ACC112 (cell line): ENCODE results near the gene RXRA.

ENCODE experiments used
- H2AFZ ChIP-seq: fragments of 200-600 bp; sonication (generic); one replicate; pipeline ENCODE4 v1.6.0; 2017; ENCODE audit warnings: antibody characterized with exemption, low read length; ENCODE audit not compliant: unreplicated experiment
- H3K27ac ChIP-seq: fragments of 200-600 bp; sonication (generic); 2 replicates; pipeline ENCODE4 v1.5.1; 2014; ENCODE audit warnings: low read depth, mild to moderate bottlenecking, antibody characterized with exemption, low read length, moderate library complexity
- H3K27me3 ChIP-seq: fragments of 200-600 bp; sonication (generic); 2 replicates; pipeline ENCODE4 v1.6.1; 2014; ENCODE audit warnings: mild to moderate bottlenecking, antibody characterized with exemption, low read length, moderate library complexity, mixed read lengths; ENCODE audit not compliant: insufficient read depth
- H3K36me3 ChIP-seq: fragments of 200-600 bp; sonication (generic); 2 replicates; pipeline ENCODE4 v1.6.1; 2016; ENCODE audit warnings: mild to moderate bottlenecking, antibody characterized with exemption, low read length, moderate library complexity, mixed read lengths; ENCODE audit not compliant: insufficient read depth
- H3K4me1 ChIP-seq: fragments of 200-600 bp; sonication (generic); one replicate; pipeline ENCODE4 v1.6.1; 2016; ENCODE audit warnings: low read length, mixed read lengths; ENCODE audit not compliant: insufficient read depth, unreplicated experiment, control insufficient read depth
- H3K4me3 ChIP-seq: fragments of 200-600 bp; sonication (generic); 2 replicates; pipeline ENCODE4 v1.5.1; 2014; ENCODE audit warnings: mild to moderate bottlenecking, low read depth, low read length
- H3K79me2 ChIP-seq: fragments of 200-600 bp; sonication (generic); one replicate; pipeline ENCODE4 v1.6.0; 2016; ENCODE audit warnings: low read length; ENCODE audit not compliant: control insufficient read depth, unreplicated experiment, insufficient read depth

The RXRA gene

DNA sequence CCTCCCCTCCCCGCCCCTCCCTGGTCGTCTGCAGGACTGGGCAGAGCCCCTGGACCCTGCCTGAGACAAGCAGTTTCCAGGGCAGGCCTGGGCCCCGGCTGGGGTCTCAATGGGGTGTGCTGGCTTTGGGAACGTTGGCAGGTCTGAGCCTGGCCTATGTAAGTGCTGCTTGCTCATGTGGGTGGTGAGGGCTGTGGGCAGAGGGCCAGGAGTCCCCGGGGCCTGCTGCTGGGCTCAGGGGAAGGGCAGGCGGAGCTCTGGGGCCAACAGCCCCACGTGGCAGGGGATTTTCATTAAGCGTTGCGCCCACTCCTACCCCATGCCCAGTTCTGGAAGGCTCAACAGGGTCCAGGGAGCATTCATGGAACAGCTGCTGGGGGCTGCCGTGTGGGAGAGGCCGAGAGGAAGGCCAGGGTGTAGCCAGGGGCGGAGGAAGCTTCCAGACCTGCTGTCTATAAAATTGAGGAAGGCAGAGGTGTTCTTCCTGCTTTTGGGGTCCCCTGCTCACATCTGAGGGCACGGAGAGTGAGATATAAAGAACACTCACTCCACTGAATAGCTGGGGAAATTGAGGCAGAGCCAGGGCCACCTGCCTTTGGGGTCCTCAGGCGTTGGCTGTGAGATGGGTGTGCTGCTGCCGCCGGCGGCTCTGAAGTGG is 32.5 kb downstream of the RXRA start:
- H3K4me1 ChIP-seq: peaks cover 12% of the 10 kb centered on the region
- peaks cover 36% of the 10 kb centered on the region for H3K79me2 ChIP-seq

DNA sequence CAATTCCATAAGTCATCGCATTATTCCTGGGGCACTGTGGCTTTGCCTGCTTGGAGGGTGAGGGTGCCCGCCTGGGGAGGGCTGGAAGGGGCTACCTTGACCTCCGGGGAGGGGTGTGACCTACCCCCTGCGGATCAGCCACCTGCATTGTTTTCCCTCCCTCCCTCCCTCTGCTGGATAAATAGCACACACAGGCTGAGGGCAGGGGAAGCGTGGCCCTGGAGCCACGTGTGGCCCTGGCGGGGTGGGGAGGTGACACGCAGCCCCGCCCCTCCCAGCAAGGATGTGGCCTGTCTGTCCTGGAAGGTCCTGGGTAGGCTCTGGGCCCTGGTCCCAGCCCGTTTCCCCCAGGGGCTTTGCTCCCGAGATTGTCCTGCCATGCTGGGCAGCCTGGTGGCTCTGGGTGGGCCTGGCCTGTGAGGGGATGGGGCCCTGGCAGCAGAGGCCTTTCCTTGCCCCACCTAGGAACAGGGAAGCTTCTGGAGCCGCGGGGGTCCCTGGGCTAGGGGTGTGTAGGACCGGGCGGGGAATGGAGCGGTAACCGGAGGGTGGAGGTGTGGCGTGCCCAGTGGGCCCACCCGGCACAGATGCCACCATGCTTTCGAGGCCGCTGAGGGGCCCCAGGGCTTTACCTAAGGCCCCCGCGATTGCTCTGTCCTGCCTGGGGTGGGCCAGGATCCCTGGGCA is 33.4 kb downstream of the RXRA start:
- Histone ChIP-seq H3K79me2 (peaks cover 35% of the 10 kb centered on the region), H3K4me3 (no peak overlapping the region), H3K27ac (no peak overlapping the region), H3K36me3 (no peaks in the 10 kb centered on the region), H2AFZ (no peak overlapping the region), H3K4me1 (peaks cover 12% of the 10 kb centered on the region), H3K27me3 (no peaks in the 10 kb centered on the region)

More for the DNA sequence above, 32.5 kb downstream of the RXRA start:
- no peaks in the 10 kb centered on the region for H3K36me3 ChIP-seq
- no peak overlapping the region for H2AFZ ChIP-seq
- H3K4me3 ChIP-seq: no peak overlapping the region
- H3K27me3 ChIP-seq: no peaks in the 10 kb centered on the region
- no peak overlapping the region for H3K27ac ChIP-seq

DNA sequence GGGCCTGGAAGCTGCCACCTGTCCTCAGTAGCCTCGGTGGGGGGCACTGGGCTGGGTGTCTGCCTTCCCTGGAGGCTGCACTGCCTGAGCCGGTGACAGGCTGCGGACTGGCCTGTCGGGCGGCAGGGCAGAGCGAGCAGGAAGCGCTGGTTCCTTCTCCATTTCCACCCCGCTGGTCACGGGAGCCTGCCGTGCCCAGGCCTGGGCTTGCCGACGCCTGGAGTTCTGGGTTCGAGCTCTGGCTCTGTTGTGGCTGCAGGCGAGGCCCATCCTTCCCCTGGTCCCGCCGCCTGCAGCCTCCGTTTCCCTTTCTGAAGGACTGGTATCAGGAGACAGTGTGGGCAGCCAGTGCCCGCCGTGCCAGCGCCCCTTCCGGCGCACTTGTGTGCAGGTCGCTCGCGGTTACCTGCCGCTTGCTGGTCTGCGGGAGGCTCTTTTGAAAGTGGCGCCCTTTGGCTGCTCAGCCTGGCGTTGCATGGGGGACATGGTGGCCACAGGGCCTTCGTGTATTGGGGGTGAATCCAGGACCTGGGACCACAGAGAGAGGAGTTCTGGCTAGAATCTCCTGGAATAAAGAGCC is 34.0 kb downstream of the RXRA start:
- Histone ChIP-seq H3K27ac (no peak overlapping the region), H3K4me3 (no peak overlapping the region), H3K4me1 (peaks cover 12% of the 10 kb centered on the region), H3K27me3 (no peaks in the 10 kb centered on the region), H2AFZ (no peak overlapping the region), H3K79me2 (peaks cover 33% of the 10 kb centered on the region), H3K36me3 (no peaks in the 10 kb centered on the region)

DNA sequence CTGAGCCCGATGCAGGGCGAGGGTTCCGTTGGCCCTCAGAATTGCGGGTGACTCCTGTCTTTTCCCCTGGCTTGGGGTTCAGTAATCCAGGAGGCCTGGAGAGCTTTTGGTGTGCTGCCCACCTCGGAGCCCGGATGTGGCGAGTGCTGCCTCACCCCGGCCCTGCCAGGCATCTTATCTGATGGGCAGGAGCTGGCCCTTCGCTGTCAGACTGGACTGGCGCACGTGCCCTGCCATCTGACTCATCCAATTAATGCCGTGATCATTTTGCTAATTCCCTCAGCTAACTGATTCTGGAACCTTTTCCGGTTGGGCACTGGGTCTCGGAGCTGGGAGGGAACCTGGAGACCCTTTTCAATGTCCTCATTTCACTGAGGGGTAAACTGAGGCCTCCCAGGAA is 34.6 kb downstream of the RXRA start:
- Histone ChIP-seq H3K36me3 (no peaks in the 10 kb centered on the region), H3K4me3 (no peak overlapping the region), H3K79me2 (peaks cover 33% of the 10 kb centered on the region), H3K27ac (no peak overlapping the region), H3K4me1 (peaks cover 17% of the 10 kb centered on the region), H2AFZ (no peak overlapping the region), H3K27me3 (no peaks in the 10 kb centered on the region)

DNA sequence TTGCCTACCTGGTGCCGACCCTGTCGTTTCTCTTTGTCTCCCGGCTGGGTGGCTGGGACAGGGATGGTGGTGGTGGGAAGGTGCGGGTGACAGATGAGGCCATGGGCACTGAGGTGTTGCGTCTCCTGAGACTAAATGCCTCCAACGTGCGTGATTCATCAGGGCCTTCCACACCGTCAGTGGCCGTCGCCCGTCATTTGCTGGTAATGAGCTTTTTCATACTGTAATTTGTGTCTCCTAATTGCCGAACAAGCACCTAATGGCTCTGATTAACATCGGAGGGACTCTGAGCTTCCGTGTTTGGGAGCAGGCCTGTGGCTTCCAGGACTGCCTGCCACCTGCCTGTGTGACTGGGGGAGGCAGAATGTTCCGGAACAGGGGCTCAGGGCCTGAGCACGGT is 35.2 kb downstream of the RXRA start:
- Histone ChIP-seq H3K27me3 (no peaks in the 10 kb centered on the region), H3K4me1 (peaks cover 22% of the 10 kb centered on the region), H3K79me2 (peaks cover 33% of the 10 kb centered on the region), H3K36me3 (no peaks in the 10 kb centered on the region), H2AFZ (no peak overlapping the region), H3K4me3 (no peak overlapping the region), H3K27ac (no peak overlapping the region)

DNA sequence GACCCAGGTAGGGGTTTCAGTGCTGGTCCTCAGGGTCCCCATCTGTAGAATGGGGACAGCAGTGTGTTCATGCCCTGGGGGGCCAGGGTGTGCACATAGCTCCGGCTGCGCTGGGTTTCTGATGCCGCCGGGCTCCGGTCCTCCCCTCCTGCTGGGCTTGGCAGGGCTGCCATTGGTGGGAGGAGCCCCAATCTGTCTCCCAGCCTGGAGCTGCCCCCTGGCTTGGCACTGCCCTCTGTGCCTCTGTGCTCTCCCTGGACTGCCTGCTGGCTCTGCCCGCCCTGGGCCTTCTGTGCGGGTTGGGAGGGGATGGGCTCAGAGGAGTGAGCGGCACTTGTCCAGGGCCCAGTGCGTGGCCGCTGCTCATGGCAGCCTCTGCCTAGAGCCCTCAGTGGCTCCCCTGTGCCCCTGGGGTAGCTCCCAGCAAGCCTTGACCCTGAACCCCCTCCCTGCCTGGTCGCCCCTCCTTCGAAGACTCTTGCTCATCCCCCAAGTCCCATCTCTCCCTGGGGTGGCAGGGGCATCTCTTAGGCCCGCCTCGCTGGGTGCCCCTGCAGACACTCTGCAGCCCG is 35.7 kb downstream of the RXRA start:
- H3K27me3 ChIP-seq: no peaks in the 10 kb centered on the region
- H3K27ac ChIP-seq: no peak overlapping the region
- H3K4me3 ChIP-seq: no peak overlapping the region
- peaks cover 29% of the 10 kb centered on the region for H3K79me2 ChIP-seq
- H3K4me1 ChIP-seq: peaks cover 27% of the 10 kb centered on the region
- H2AFZ ChIP-seq: no peak overlapping the region
- no peaks in the 10 kb centered on the region for H3K36me3 ChIP-seq

DNA sequence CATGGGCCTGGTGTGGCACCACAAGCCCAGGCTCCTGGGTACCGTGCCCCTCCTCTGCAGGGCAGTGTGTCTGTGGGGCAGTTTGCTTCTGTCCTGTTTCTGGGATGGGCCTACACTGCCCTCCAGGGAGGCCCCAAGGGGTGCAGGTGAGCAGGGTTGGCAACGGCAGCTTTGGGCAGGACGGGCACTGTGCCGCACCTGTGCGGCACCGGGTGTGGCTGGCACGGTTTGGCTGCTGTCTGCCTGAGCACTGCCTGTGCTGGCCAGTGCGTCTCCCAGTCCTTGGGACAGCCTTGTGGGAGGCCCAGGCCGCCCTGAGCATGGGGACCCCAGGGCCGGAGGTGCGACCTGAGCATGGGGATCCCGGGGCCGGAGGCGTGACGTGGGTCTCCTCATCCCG is 37.2 kb downstream of the RXRA start:
- no peak overlapping the region for H3K27ac ChIP-seq
- H3K27me3 ChIP-seq: no peaks in the 10 kb centered on the region
- H3K4me1 ChIP-seq: peaks cover 33% of the 10 kb centered on the region
- H2AFZ ChIP-seq: no peak overlapping the region
- peaks cover 37% of the 10 kb centered on the region for H3K79me2 ChIP-seq
- no peaks in the 10 kb centered on the region for H3K36me3 ChIP-seq
- no peak overlapping the region for H3K4me3 ChIP-seq

DNA sequence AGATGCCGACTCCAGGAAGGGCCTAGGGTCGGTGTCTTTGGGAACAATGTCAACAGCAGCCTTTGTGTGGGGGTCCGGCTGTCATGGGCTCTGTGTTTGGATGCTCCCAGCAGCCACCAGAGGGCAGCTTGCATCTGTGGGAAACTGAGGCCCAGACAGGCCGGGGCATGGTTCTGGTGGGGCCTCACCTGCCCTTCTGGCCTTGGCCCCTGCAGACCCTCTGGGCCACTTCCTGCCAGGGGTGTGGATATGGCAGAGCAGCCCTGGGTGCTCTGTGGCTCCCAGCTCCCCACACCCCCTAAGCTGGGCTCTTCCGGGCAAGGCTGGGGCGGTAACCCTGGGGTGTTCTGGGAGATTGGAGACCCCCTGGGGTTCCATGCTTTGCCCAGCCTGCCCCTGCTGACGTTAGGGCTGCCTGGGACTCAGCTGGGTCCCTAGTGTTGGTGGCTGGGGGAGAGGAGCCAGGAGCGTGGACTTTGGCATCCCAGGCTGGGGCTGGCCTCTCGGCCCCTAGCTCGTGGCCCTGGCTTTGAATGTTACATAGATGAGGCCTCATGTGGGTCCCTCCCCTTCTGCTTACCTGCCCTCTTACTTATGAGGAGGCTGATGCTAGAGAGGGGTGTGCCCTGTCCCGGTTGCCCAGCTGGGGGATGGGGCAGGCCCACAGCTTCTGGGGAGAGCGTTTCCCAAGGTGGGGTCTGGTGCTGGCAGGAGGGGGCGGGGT is 38.3 kb downstream of the RXRA start:
- Histone ChIP-seq H3K36me3 (no peaks in the 10 kb centered on the region), H3K79me2 (peaks cover 42% of the 10 kb centered on the region), H2AFZ (no peak overlapping the region), H3K4me1 (peaks cover 33% of the 10 kb centered on the region), H3K27me3 (no peaks in the 10 kb centered on the region), H3K27ac (no peak overlapping the region), H3K4me3 (no peak overlapping the region)

DNA sequence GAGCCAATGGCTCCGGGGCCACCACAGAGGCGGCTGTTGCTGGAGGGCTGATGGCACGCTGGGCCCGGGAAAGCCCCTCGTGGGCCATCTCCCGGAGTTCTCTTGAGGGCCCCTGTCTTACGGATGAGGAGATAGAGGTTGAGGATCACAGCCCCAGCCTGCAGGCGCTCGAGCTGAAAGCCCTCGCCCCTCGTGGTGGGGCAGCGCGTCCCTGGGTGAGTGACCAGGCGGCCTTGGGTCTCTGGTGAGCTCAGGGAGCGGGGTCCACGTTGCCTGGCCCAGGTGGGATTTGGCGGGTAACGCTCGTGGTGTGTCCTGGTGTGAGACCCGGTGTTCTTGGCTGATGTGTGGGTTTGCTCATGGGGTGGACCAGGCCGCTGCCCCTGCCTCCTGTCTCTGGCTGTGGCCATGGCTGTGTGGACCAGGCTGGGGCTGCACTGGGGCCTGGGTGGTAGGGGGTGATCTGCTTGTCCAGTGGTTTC is 38.9 kb downstream of the RXRA start:
- no peak overlapping the region for H3K4me3 ChIP-seq
- no peaks in the 10 kb centered on the region for H3K36me3 ChIP-seq
- peaks cover 33% of the 10 kb centered on the region for H3K4me1 ChIP-seq
- no peak overlapping the region for H3K27ac ChIP-seq
- no peak overlapping the region for H2AFZ ChIP-seq
- H3K79me2 ChIP-seq: peaks cover 44% of the 10 kb centered on the region
- H3K27me3 ChIP-seq: no peaks in the 10 kb centered on the region

DNA sequence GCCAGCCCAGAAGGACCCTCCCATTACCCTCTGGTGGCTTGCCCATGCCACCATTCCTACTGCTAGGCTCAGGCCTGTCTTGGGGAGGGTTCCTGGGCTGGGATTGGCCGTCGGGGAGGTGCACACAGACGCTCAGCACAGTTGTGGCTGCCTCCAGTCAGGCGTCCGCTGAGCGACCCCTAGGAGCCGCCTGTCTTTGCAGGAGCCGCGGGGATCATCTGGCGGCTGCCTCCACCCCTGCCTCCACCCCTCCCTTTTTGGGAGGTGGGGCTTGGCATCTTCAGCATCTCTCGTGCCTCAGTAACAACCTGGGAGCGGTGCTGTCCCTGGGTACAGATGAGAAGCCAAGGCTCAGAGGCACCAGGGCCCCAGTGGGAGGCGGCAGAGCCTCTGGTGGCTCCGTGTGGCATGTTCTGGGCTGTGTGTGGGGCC is 39.6 kb downstream of the RXRA start:
- no peaks in the 10 kb centered on the region for H3K36me3 ChIP-seq
- peaks cover 48% of the 10 kb centered on the region for H3K79me2 ChIP-seq
- H2AFZ ChIP-seq: no peak overlapping the region
- peak overlapping the region; percentile 60; the same call in 1 of the 2 replicates for H3K27ac ChIP-seq
- H3K27me3 ChIP-seq: no peaks in the 10 kb centered on the region
- peak overlapping the region; percentile 56; the same call in 1 of the 2 replicates for H3K4me3 ChIP-seq
- peaks cover 27% of the 10 kb centered on the region for H3K4me1 ChIP-seq
